OCI-LY1 (cell line): Measurements from ENCODE around the gene LTBP4.

ENCODE experiments used
- H2AFZ ChIP-seq: fragments of 200-600 bp; sonication (generic), shearing (Covaris generic); 2 replicates; pipeline ENCODE4 v1.6.0; 2014; ENCODE audit warnings: antibody characterized with exemption, mild to moderate bottlenecking, low read length
- H3F3A ChIP-seq: fragments of 200-600 bp; sonication (generic), shearing (Covaris generic); 2 replicates; pipeline ENCODE4 v1.6.0; 2014; ENCODE audit warnings: mild to moderate bottlenecking, antibody characterized with exemption, low read length, moderate library complexity; ENCODE audit not compliant: insufficient read depth
- H3K27ac ChIP-seq: fragments of 200-600 bp; sonication (generic); 2 replicates; pipeline ENCODE4 v1.5.1; 2014; ENCODE audit warnings: low read length, mixed run types, mild to moderate bottlenecking, low read depth; ENCODE audit not compliant: poor library complexity, severe bottlenecking
- H3K27me3 ChIP-seq: fragments of 200-600 bp; sonication (generic); 2 replicates; pipeline ENCODE4 v1.6.0; 2014; ENCODE audit warnings: antibody characterized with exemption, mild to moderate bottlenecking, low read length, moderate library complexity; ENCODE audit not compliant: insufficient read depth
- H3K36me3 ChIP-seq: fragments of 200-600 bp; sonication (generic); 2 replicates; pipeline ENCODE4 v1.6.1; 2014; ENCODE audit warnings: mild to moderate bottlenecking, antibody characterized with exemption, low read length, moderate library complexity, mixed read lengths; ENCODE audit not compliant: insufficient read depth
- H3K4me1 ChIP-seq: fragments of 200-600 bp; sonication (generic); 2 replicates; pipeline ENCODE4 v1.5.1; 2014; ENCODE audit warnings: mild to moderate bottlenecking, low read length, moderate library complexity; ENCODE audit not compliant: insufficient read depth, severe bottlenecking
- H3K4me2 ChIP-seq: fragments of 200-600 bp; sonication (generic), shearing (Covaris generic); 2 replicates; pipeline ENCODE4 v1.6.1; 2014; ENCODE audit warnings: low read length
- H3K4me3 ChIP-seq: fragments of 200-600 bp; sonication (generic); 2 replicates; pipeline ENCODE4 v1.5.1; 2014; ENCODE audit warnings: low read length, low read depth, mild to moderate bottlenecking, mixed read lengths; ENCODE audit not compliant: poor library complexity, severe bottlenecking
- H3K79me2 ChIP-seq: fragments of 200-600 bp; shearing (Covaris generic); 2 replicates; pipeline ENCODE4 v1.6.1; 2016; ENCODE audit warnings: mixed run types, low read length, mixed read lengths; ENCODE audit not compliant: insufficient read depth
- H3K9ac ChIP-seq: fragments of 200-600 bp; sonication (generic), shearing (Covaris generic); 2 replicates; pipeline ENCODE4 v1.6.1; 2014; ENCODE audit warnings: mild to moderate bottlenecking, low read length, mixed read lengths
- H3K9me2 ChIP-seq: fragments of 200-600 bp; sonication (generic), shearing (Covaris generic); 2 replicates; pipeline ENCODE4 v1.6.1; 2014; ENCODE audit warnings: low read depth, mild to moderate bottlenecking, low read length, mixed read lengths
- H3K9me3 ChIP-seq: fragments of 200-600 bp; shearing (Covaris generic); 2 replicates; pipeline ENCODE4 v1.6.1; 2014; ENCODE audit warnings: low read length, mixed read lengths
- H4K20me1 ChIP-seq: fragments of 200-600 bp; sonication (generic), shearing (Covaris generic); 2 replicates; pipeline ENCODE4 v1.6.0; 2016; ENCODE audit warnings: mild to moderate bottlenecking, low read length; ENCODE audit not compliant: insufficient read depth
- CTCF ChIP-seq: fragments of 200-600 bp; sonication (generic), shearing (Covaris generic); IDR thresholded peaks from 2 replicates; pipeline ENCODE4 v1.5.1; 2017; ENCODE audit warnings: mild to moderate bottlenecking, antibody characterized with exemption, low read length, moderate library complexity, mixed read lengths
- EZH2 ChIP-seq: fragments of 200-600 bp; sonication (generic), shearing (Covaris generic); IDR thresholded peaks from 2 replicates; pipeline ENCODE4 v1.8.0; 2017; ENCODE audit warnings: borderline replicate concordance, mixed run types, mild to moderate bottlenecking, antibody characterized with exemption, low read length, moderate library complexity, mixed read lengths

The LTBP4 gene

GRCh38 chr19:40567750-40568494 lies 33.2 kb upstream of the LTBP4 start:
- Histone ChIP-seq H3K4me1 (peaks cover 12% of the 10 kb centered on the region), H3K4me2 (no peak overlapping the region), H3K27ac (no peak overlapping the region), H3K9ac (no peak overlapping the region), H4K20me1 (no peaks in the 10 kb centered on the region), H3K9me3 (no peaks in the 10 kb centered on the region), H3K27me3 (no peaks in the 10 kb centered on the region), H2AFZ (no peak overlapping the region), H3K4me3 (no peak overlapping the region), H3F3A (no peaks in the 10 kb centered on the region), H3K36me3 (no peaks in the 10 kb centered on the region), H3K79me2 (no peaks in the 10 kb centered on the region), H3K9me2 (no peaks in the 10 kb centered on the region)
- TF ChIP-seq CTCF (no peak), EZH2 (no peak)

GRCh38 chr19:40570313-40571004 lies 30.7 kb upstream of the LTBP4 start:
- H3K4me2 ChIP-seq, result peak overlapping the region; percentile 76
- no peaks in the 10 kb centered on the region for H3K9me3 ChIP-seq
- H3K36me3 ChIP-seq, result no peaks in the 10 kb centered on the region
- H4K20me1 ChIP-seq, result no peaks in the 10 kb centered on the region
- H3K9me2 ChIP-seq, result no peaks in the 10 kb centered on the region
- H3K27me3 ChIP-seq, result no peaks in the 10 kb centered on the region
- no peak overlapping the region for H2AFZ ChIP-seq
- peak overlapping the region; percentile 55 for H3K4me3 ChIP-seq
- H3K4me1 ChIP-seq, result peaks cover 12% of the 10 kb centered on the region
- no peak overlapping the region for H3K27ac ChIP-seq
- H3K9ac ChIP-seq, result peak overlapping the region; percentile 58
- TF ChIP-seq EZH2 (no peak), CTCF (peak; percentile 37; the same call in 1 of the 2 replicates)
- H3K79me2 ChIP-seq, result no peaks in the 10 kb centered on the region
- H3F3A ChIP-seq, result no peaks in the 10 kb centered on the region

GRCh38 chr19:40571005-40571318 lies 30.2 kb upstream of the LTBP4 start:
- Histone ChIP-seq H3K4me3 (peak overlapping the region; percentile 42), H2AFZ (no peak overlapping the region), H3K79me2 (no peaks in the 10 kb centered on the region), H3K9me2 (no peaks in the 10 kb centered on the region), H3K9ac (no peak overlapping the region), H4K20me1 (no peaks in the 10 kb centered on the region), H3K36me3 (no peaks in the 10 kb centered on the region), H3K4me2 (peak overlapping the region; percentile 65), H3K27ac (no peak overlapping the region), H3K4me1 (peaks cover 16% of the 10 kb centered on the region), H3K27me3 (no peaks in the 10 kb centered on the region), H3F3A (no peaks in the 10 kb centered on the region), H3K9me3 (no peaks in the 10 kb centered on the region)
- TF ChIP-seq EZH2, result no peak
